Mucosa of descending colon (tissue), 3 donors: ENCODE results near the gene BMPR1A. TPM values are rescaled to one million over a fixed set of nuclear protein-coding genes. Genes with fewer than 3 reads are reported as not detected.

ENCODE experiments used
- ATAC-seq: fragments of 200-7000 bp; cut with Tn5 transposase; one replicate; pipeline ENCODE4 v1.9.1; 2020; ENCODE audit warnings: mild to moderate bottlenecking, moderate library complexity
- DNase-seq, 3 donors: peaks; one replicate each; pipeline ENCODE4 v3.0.0-alpha.2; 2020
- H3K36me3 ChIP-seq: fragments of 200-600 bp; one replicate; pipeline ENCODE4 v1.8.0; 2021; ENCODE audit warnings: low read depth, mild to moderate bottlenecking
- H3K4me1 ChIP-seq: fragments of 200-600 bp; one replicate; pipeline ENCODE4 v1.8.0; 2021; ENCODE audit warnings: low read depth, mild to moderate bottlenecking
- H3K4me3 ChIP-seq: fragments of 200-600 bp; one replicate; pipeline ENCODE4 v1.8.0; 2021; ENCODE audit warnings: mild to moderate bottlenecking
- H3K9me3 ChIP-seq: fragments of 200-600 bp; one replicate; pipeline ENCODE4 v1.8.0; 2021; ENCODE audit warnings: mild to moderate bottlenecking
- intact Hi-C, 2 donors: fragments of 100-400 bp; cut with DNase I in 1 of 2; cut with micrococcal nuclease in 1 of 2; formaldehyde crosslinking; loops; one replicate each; pipeline versions ENCODE4 v1.11.0 to v1.11.1; 2022; cut with DNase I, micrococcal nuclease
- total RNA-seq, 3 donors: library from RNA; stranded (reverse); fragmentation: NEBNext Ultra II Directional in 2 of 3; extraction: Animal tissue kit (Norgen Biotek cat#: 25700) in 2 of 3; gene quantifications; one replicate each; pipeline versions ENCODE4 v1.2.1 to v1.2.4, GENCODE V29; 2021 to 2023
- TF ChIP-seq, protein P1 (sequence below): fragments of 200-600 bp; IDR thresholded peaks from one replicate; pipeline ENCODE4 v1.8.0; 2022; ENCODE audit warnings: antibody characterized with exemption, mild to moderate bottlenecking
- donor health status: DM: no; HTN: no; CAD: no; lungs with moderate emphysema.
- donor health status: DM: no; HTN: no; CAD: no.
- donor health status: DM: no; HTN: yes; CAD: no.

BMPR1A gene
- total RNA-seq, 3 donors from 2014 or later: 44.4 to 126 (median 45.3) TPM

DNA sequence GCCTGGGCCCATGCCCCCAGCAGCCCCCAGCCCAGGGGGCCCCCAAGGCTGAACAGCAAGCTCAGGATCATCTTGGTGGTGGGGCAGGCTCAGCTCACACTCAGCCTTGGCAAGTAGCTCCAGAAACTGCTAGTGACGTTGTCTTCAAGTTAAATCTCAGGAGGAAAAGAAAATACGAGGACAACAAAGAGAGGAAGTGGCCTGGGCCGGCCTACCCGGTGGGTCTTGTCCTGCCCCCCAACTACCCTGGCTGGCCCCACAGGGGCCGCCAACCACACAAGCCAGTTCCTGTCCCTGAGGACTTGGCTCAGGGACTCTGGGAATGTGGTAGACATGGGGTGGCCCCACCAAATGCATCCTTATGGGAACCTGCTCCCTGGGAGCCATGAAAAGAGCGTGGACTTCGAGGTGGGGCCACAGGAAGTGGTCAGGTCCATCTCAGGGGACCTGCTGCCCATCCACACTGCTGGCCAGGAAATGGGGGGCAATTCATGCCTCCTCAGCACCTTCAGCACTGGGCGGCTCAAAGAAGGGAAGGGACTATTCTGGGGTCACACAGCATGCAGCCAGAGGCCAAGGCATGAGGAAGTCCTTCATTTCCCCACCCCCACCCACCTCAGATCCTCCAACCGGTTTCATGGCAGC lies 201.2 kb downstream of the BMPR1A start, which contains the start of gene MMRN2:
Gene MMRN2 (minus strand): TSS at position 145 of the 645 bp plus-strand sequence. CDS start 74 bp downstream, at position 71.
- DNase-seq: no peak
- TF ChIP-seq, protein P1, sequence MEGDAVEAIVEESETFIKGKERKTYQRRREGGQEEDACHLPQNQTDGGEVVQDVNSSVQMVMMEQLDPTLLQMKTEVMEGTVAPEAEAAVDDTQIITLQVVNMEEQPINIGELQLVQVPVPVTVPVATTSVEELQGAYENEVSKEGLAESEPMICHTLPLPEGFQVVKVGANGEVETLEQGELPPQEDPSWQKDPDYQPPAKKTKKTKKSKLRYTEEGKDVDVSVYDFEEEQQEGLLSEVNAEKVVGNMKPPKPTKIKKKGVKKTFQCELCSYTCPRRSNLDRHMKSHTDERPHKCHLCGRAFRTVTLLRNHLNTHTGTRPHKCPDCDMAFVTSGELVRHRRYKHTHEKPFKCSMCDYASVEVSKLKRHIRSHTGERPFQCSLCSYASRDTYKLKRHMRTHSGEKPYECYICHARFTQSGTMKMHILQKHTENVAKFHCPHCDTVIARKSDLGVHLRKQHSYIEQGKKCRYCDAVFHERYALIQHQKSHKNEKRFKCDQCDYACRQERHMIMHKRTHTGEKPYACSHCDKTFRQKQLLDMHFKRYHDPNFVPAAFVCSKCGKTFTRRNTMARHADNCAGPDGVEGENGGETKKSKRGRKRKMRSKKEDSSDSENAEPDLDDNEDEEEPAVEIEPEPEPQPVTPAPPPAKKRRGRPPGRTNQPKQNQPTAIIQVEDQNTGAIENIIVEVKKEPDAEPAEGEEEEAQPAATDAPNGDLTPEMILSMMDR: no peak
- intact Hi-C loops: no loop called here
- Histone ChIP-seq H3K9me3 (peaks cover 5% of the 10 kb centered on the region), H3K36me3 (no peaks in the 10 kb centered on the region), H3K4me1 (no peaks in the 10 kb centered on the region), H3K4me3 (no peak within 1 kb of the TSS)
- no peak for ATAC-seq

DNA sequence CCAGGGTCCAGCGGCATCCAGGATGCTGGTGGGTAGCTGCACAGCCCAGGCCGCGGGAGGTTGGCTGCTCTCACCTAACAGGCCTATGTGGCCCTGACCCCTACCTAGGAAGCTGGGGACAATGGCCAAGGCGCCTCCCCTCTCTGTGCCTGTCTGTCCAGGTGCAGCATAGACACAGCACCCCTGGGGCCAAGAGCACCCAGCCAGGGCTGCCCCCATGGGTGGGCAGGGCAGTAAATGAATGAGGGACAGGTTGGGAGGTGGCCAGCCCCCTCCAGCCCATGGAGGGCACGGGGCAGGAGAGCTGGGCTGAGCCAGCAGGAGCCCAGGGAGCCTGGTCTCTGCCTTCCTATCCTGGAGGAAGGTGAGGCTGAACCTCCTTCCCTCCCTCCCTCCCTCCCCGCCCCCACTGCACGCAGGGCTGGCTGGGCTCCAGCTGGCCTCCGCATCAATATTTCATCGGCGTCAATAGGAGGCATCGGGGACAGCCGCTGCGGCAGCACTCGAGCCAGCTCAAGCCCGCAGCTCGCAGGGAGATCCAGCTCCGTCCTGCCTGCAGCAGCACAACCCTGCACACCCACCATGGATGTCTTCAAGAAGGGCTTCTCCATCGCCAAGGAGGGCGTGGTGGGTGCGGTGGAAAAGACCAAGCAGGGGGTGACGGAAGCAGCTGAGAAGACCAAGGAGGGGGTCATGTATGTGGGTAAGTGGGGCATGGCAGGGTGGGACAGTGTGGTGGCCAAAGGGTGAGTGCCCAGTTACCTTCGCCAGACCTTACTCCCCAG lies 201.9 kb downstream of the BMPR1A start, which contains the start of gene SNCG:
Gene SNCG (plus strand): TSS at position 484 of the 785 bp plus-strand sequence. CDS start 99 bp downstream, at position 583.
- no peak for DNase-seq
- intact Hi-C loops: no loop called here
- ATAC-seq: peak; percentile 13
- TF ChIP-seq, protein P1: no peak
- Histone ChIP-seq H3K4me1 (no peaks in the 10 kb centered on the region), H3K4me3 (no peak within 1 kb of the TSS), H3K36me3 (no peaks in the 10 kb centered on the region), H3K9me3 (no peaks in the 10 kb centered on the region)

DNA sequence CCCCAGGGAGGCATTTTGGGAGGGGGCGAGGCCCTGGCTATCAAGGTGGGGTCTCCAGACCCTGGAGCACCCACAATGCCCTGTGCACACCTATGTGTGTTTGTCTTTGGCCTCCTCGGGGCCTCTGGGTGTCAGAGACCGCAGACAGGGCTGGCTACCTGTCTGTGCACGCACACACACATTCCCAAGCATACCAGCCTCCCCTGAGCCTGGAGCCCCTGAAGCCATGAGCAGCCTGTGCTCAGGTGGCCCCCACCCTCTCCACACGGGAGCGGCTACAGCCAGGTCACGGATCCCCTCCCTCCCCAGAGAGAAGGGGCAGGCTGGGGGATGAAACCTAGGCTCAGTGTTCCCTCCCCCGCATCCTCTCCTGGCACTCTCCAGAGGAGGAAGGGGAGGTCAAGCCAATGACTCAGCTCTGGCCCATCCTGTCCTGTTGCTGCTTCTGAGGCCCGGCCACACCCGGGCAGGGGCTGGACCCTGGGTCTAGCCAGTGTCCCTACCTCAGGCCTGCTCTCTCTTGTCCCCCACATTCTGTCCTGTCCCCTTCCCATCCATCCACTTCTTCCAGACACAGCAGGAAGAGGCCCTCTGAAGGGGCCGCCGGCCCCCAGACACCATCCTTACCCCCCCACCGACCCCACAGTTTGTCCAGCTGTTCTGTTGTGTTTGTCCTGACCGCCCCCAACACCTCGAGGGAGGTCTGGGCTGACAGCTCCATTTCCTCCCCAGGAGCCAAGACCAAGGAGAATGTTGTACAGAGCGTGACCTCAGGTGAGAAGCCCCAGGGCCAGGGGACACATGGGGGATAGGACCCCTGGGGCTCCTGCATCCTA lies 202.7 kb downstream of the BMPR1A start:
- DNase-seq: peak in 1 of 3 donors; percentile 22
- Histone ChIP-seq H3K9me3 (no peaks in the 10 kb centered on the region), H3K4me3 (no peak overlapping the region), H3K36me3 (no peaks in the 10 kb centered on the region), H3K4me1 (no peaks in the 10 kb centered on the region)
- ATAC-seq: peak; percentile 29
- TF ChIP-seq, protein P1: no peak
- intact Hi-C loops: no loop called here

DNA sequence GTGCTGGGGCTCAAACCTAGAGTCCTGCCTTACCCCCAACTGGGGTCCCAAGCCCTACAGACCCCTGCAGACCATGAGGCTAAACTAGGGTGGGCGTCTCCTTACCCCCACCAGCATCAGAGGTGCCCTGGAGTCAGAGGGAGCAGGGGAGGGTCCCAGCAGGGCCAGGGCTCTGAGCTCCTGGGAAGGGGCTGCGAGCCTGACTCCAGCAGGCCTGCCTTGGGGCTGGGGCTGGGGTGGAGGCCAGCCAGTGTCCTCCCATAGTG lies 203.3 kb downstream of the BMPR1A start:
- TF ChIP-seq, protein P1: no peak
- ATAC-seq (no peak), DNase-seq (no peak)
- intact Hi-C loops: no loop called here
- Histone ChIP-seq H3K36me3 (no peaks in the 10 kb centered on the region), H3K9me3 (no peaks in the 10 kb centered on the region), H3K4me1 (no peaks in the 10 kb centered on the region), H3K4me3 (no peak overlapping the region)

DNA sequence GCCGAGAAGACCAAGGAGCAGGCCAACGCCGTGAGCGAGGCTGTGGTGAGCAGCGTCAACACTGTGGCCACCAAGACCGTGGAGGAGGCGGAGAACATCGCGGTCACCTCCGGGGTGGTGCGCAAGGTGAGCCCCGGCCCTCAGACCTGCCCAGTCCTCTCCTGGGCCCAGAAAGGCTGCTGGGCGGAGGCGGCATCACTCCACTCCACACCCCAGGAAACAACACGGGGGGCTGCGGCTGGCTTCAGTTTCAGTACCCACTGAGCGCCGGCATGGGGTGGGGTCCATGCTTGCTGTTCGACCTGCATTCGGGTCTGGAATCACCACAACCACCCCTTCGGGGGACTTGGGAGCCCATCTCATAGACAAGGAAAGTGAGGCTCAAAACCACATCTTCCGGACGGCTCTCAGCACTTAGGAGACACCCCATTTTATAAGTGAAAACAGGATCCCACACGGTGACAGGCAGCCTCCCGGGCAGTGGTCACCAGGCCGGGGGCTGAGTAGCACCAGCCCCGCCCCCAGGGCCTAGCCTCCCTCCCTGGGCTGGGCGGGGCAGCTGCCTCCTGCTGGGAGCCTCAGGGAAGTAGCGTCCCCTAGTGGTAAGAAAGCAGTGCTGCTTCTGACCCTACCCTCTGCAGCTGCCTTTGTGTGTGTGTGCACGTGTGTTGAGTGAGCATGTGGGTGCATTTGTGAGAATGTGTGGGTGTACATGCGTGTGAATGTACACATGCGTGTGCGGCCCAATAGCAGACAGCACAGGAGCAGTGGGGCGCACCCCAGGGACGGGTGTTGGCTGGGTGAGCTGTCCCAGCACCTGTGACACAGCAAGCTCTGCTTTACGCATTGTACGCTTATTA lies 203.8 kb downstream of the BMPR1A start:
- H3K36me3 ChIP-seq: no peaks in the 10 kb centered on the region
- intact Hi-C loops: no loop called here
- no peak overlapping the region for H3K4me3 ChIP-seq
- ATAC-seq (peak; percentile 85), DNase-seq (peak in 2 of 3 donors; percentile 57 to 58)
- TF ChIP-seq, protein P1: peak; percentile 68
- no peaks in the 10 kb centered on the region for H3K4me1 ChIP-seq
- no peaks in the 10 kb centered on the region for H3K9me3 ChIP-seq
